Stimulated activated CD8-positive, alpha-beta memory T cell treated with anti-CD3 and anti-CD28 coated beads, Interleukin-15, amount 100 ng/mL, for 48 hours (primary cell): Measurements from ENCODE around the gene CD83.

Experiments used
- DNase-seq, 2 donors: peaks; one replicate each; pipeline ENCODE4 v3.0.0-alpha.2; 2020; ENCODE audit warnings: low read depth in 2 of 2

The CD83 gene

DNA sequence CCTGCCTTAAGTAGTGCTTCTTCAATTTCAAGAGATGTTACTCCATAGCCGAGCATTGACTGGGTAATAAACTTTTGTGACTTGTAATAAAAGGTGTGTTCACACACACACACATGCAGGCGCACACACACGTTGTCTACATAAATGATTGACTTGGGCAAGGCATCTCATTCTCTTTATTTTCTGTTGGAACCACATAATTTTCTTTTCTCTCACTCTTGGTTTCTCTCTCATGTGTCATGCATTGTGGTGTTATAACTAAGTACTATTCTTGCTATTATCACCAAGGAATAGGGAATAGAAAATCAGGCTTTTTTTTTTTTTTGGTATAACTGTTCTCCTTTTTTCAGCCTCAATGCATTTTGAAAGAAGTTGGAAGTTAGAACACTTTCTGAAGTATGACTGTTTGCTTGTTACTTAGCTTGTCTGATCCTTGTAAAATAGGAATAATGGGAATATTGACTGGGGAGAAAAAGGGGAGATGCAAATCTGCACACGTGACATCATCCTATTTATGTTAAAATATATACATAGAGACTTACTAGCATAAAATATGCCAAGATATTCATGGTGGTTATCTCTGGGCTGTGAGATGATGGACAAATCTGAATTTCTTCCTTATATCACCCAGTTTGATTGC, 26.1 kb upstream of the CD83 start:
- DNase-seq, result no peak

DNA sequence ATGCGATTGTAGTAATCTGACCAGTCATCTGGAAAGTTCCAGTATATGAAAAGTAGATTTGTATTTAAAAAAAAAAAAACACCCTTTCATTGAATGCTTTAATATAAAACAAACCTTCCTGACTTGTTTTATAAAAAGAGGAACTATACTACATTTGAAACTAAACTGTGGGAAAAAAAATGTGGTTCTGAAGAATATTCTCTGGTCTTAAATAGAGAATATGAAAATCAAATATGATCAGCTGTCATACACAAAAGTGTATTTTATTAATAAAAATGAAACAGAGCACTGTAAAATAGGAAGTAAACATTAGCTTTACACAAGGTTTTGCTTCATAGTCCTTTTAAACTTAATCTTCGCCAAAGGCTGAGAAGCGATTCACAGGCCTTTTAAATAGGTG, 25.3 kb upstream of the CD83 start:
- no peak for DNase-seq

DNA sequence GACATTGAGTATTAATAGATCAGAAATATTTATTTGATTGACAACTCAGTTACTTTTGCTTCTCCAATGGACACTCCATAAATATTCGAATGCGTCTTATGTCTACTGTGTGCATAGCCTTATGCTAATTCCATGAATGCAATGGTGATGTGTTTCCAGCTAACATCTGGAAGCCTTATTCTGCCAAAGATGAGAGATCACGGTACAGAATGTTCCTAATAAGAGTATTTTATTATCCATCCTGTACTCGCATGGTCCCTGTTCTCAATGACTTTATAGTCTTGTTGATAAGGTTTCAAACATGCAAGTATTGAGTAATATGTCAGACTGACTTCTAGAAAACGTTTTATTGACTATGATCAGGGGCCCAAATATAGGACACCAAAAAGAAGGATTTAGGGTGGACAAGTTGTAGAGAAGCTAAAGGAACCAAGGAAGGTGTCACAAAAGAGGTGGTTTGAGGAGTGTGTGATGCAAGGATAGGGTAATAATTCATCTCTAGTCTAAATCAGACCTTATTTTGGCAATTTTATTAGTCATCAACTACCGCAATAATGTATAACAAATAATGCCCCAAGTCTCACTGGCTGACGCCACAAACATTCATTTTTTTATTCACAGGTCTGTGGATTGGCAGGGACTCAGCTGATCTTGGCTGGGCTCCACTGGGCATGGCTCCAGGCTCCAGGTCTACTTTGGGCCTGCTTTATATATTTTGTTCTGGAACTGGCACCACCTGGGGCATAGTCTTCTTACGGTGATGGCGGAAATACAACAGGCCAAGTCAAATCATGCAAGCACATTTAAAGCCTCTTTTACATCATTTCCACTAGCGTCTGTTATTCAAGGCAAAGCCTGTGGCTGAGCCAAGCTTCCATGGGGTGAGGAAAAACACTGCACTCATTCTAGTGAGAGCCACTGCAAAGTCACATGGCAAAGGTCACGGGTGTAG, 24.5 kb upstream of the CD83 start:
- DNase-seq, result no peak

DNA sequence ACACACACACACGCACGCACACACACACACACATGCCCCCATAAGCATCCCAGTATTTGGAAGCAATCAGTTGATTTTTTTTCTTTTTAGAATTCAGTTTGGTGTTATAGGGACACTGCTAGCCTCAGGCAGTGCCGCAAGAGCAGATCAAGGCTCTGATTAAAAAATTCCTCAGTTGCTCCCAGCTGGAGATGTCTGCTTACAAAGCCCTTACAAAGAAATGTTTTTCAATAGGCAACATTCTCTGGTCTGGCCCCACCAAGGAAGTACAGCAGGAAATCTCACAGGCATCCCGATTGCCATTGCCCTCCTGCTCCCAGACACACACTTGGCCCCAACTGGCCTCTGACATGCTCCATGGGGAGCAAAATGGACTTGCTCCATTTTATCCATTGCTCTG, 22.9 kb upstream of the CD83 start:
- DNase-seq, result no peak

DNA sequence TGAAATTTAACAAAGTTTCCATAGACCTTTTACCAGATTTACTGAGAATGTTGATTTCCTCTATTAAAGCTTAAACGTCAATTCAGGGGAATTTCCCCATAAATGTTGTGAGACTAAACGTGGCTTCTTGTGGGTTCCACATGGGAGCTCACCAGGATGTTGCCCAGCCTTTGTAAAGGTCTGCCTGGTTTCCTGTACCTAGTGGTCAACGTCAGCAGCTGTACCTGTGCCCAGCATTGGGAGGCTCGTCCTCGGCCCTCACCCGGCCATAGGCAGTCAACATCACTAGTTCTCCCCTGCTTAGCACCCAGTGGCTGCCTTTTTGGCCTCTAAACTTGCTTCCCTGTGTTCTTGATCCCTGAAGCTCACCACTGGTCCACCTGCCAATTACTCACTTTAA, 22.1 kb upstream of the CD83 start:
- DNase-seq, result no peak

DNA sequence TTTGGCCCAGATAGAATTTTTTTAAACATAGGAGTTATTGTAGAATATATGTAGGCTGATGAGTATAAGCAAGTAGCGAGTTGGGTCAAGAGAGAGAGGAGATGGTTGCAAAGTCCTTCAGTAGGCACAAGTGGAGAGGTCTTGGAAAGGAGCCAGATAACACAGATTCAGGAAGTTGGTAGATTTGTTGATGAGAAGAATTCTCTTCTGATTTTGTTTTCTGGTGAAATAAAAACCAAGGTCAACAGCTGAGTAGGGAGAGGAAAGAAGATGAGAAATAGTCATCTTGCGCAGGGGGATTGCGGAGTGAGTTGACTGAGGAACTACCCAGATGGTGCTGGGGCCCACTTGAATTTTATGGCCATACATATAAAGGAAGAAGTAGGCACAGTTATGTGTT, 17.4 kb upstream of the CD83 start:
- DNase-seq, result no peak

DNA sequence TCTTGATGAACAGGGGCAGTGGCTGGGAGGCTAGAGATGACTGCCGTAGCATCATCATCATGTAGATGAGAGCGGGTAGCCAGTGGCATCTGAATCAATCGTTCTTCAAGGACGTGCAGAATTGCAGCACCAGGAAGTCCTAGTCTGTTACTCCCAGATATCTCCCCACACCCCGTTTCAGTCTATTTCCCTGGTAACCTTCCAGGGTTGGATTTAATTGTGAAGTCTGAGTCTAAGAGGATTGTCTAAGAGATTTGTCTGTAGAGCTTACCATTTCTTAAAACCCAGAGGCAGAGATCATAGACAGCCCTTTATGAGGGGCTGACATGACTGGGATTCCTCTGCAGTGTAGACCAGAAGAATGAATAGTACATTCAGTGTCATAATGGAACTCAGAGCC, 16.6 kb upstream of the CD83 start:
- no peak for DNase-seq

DNA sequence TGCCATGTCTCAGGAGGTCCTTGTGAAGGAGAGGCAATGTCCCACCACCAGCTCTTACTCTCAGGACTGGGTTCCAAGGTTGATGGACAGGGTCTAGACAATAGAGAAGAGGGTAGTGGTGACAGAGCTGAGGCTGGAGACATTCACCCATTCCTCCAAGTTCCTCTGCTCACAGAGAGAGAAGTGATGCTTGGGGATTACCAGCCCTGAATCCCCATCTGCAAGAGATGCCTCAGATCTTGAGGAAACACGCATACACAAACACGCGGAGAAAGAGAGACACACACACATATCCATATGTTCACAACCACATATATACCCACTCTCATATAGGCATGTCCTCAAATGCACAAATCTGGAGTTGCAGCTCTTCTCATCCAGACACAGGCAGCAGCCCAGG, 15.2 kb upstream of the CD83 start:
- DNase-seq, result no peak

DNA sequence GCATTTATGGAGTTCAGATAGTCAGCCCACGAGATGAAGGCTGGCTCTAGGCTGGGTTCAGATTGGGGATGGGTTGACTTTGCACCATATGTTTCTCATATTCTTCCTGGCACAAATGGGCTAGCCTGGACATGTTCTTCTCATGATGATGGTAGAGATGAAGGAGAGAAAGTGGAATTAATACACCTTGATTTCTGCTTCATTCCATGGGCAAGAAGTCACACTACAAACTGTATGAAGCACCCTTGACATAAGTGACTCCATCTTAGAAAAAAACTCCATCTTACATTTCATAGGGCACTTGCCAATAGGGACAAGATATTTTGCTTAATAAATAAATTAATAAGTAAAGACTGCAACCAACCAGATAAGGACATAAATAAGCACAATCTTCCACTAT, 12.0 kb upstream of the CD83 start:
- no peak for DNase-seq

DNA sequence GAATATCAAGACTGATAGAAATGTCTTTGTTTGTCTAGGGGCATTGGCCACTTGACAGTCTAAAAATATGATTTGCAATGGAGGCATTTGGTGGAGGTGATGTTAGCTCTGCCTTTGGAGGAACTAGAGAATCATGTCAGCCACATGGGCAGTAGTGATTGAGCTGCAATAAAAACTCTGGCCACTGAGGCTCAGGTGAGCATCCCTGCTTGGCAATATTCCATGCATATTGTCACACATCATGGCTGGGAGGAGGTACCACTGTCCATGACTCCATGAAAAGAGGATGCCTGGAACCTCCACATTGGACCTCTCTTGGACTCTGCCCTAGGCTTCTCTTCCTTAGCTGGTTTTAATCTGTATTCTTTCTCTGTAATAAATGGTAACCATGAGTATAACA, 10.6 kb upstream of the CD83 start:
- DNase-seq, result no peak

DNA sequence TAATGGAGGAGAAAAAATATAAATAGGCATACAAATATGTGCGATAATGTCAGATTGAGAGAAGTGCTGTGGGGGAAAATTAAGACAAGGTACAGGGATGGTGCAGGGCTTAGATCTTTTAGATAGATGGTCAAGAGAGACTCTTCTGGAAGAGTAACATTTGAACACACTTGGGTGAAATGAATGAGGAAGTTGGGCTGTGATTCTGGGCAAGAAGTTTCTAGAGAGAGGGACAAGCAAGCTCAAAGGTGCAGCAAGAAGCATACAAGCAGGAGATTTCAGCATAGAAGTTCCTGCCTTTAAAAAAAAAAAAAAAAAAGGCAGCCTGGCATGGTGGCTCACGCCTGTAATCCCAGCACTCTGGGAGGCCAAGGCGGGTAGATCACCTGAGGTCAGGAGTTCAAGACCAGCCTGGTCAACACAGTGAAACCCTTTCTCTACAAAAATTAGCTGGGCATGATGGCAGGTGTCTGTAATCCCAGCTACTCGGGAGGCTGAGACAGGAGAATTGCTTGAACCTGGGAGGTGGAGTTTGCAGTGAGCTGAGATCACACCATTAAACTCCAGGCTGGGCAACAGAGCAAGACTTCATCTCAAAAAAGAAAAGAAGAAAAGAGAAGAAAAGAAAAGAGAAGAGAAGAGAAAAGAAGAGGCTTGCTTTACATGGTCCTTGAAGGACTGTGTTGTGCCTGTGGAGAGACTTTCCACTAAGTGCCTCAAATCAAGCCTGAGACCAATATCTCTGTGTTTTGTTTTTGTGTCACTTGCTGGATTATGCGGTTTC, 9.7 kb upstream of the CD83 start:
- no peak for DNase-seq

DNA sequence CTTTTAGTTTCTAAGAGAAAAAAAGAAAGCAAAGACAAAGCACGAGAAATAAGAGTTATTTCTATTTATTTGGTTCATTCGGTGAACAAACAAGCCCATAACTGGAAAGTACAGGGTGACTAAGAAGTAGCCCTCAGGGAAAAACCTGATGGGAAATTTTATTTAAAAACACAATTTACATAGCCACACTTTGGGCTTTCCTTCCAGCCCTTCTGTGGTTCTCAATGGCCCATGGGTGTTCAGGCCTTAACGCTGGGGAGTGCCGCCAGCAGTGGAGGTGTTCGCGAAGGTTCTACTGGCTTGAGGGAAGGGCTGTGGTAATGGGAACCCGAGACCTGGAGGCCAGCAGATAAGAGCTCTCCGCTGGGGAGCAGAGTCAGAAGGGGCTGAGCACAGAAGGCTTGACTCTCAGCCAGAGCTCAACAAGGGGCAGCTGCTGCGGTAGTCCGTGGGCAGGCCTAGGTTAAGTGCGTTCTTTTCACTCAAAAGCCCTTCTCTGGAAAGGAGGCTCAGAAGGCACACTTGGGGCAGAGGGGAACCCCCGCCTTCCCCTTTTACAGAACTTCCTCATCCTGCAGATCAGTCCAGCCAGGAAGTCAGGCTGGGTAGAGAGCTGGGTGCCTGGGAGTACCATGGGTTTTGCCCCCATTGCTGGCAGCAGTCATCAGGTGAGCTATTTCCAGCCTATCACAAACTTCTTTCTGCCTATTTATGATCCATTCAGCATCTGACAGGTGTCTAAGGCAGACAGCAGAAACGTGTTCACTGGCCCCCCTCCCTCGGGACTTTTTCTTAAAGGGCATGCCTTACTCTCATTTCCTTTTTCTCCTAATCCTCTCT, 8.8 kb upstream of the CD83 start:
- peak in 1 of 2 donors; percentile 21 for DNase-seq

DNA sequence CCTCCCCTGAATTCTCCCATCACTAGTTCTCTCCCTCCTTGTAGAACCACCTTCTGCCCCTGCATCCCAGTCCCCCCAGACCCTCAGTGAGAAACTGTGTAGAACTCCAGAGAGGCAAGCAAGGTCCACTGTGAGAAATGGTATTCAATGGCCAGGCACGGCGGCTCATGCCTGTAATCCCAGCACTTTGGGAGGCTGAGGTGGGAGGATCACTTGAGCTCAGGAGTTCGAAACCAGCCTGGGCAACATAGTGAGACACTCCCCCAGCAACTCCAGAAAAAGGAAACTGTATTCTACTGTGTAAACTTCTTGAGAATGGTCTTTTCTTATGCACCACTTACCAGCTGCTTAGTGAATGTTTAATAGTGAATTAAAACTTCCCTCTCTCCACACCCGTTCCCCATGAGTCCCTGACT, 8.2 kb upstream of the CD83 start:
- DNase-seq, result no peak

DNA sequence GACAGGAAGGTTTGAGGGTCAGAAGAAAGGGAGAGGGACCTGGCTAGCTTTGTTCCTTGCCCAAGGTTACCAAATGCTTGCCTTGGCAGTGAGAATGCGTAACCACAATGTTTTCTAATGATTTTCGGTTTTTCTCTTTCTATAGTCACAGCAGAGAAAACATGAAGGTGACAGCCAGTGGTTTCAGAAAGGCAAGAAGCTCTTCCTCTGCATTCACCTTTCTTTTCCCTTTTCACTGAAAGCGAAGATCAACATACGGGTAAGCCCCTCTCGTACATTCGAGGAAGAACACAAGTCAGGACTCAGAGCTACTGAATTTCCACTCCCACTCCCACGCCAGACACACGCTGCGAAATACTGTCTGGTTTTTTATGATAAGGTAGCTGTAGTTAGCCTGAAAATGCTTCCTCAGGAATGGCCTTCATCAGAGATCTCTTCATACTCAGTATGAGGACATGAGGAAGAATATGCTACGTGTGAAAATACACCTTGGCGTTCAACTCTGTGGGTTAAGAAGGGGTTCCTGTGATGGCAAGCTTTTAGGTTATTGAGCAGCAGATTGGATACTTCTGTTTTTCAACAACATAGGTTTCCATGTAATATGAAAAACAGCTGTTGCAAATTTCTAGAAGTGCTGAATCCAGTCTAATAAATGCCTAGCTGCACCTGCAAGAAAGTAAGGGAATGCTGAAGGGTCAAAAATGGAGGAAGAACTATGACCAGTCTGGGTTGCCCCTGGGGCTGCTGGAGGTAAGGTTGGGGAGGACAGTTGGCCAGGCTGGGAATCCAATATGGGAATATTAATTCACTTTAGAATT, 7.4 kb upstream of the CD83 start:
- DNase-seq, result no peak

DNA sequence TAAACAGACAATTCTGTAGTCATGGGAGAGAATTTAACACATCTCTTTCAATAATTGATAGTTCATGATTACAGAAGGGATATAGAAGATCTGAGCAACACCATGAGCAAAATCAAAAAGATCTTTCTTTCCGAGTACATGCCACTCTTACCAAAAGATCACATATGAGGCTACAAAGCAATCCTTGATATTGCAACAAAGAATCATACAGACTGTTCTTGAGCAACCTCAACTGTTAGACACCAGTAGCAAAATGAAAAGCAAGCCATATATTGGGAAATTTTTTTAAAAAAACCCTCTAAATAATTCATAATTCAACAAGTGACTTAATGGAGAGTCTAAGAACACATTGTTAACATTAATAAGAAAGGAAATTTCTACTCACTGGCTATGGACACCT, 3.6 kb upstream of the CD83 start:
- no peak for DNase-seq

DNA sequence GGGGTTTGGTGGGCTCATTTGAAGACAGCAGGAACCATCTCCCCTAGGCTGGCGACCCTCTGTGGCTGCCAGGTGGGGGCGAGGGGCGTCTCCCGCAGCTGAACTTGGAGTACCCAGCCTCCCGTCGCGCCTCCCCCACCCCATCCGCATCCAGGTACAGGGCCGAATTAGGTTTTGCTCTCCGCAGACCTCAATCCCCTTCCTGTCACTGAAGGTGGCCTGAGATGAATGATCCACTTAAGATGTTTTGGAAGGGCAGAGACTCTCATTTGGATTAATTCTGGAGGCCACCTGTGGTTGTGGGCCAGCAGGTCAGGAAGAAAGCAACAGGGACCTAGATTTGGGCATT, 493 bp downstream of the CD83 start:
- no peak for DNase-seq

DNA sequence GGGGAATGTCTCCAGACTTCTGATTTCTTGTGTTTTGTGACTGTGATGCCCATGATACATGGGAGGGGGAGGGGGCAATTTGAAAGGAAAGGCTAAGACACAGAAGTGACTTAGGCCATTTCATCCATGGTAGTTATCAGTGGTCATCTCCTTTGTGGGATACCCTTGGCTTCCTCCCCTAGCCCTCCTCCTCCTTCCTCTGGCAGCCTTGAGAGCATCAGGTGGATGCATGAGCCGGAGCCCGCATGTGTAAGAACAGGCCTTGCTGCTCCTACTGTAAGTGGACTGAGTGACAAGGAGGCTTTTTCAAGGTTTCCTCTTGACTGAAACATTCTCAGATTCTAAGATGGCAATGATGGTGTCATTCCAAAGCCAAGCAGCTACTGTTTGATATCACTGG, 874 bp downstream of the CD83 start:
- no peak for DNase-seq

DNA sequence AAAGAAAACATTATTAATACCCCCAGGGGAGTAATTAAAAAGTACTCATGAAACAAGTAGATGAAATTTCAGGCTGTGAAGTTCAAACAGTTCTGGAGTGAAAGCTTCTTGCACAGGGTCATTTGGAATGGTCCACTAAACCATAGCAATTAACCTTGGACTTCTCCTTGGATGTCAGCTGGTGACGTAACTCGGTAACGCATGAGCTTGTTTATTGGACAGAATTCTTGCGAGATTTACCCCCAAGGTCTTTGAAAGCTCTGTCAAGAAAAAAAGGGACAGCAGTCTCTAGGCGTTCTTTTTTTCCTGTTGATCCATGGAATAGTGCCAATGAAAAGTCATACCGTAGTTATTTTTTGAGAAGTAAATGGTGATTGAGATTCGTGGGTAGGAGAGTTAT, 2.2 kb downstream of the CD83 start:
- DNase-seq, result no peak

DNA sequence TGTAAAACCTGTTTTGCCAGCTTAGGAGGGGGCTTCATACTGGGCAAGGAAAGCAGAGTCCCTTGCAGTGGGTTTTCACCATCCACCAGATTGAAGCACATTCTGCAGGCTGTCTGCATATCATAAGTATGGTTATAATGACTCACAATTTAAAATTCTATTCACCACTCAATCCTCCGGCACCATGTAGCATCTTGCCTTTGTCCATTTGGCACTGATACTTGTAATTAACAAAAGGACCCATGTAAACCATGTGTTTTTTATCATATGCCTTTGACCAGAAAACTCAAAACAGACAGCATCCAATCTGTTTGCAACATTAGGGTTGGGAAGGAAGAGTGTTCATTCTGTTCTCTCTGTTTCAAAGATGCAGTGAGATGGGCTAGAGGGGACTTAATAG, 3.0 kb downstream of the CD83 start:
- no peak for DNase-seq

DNA sequence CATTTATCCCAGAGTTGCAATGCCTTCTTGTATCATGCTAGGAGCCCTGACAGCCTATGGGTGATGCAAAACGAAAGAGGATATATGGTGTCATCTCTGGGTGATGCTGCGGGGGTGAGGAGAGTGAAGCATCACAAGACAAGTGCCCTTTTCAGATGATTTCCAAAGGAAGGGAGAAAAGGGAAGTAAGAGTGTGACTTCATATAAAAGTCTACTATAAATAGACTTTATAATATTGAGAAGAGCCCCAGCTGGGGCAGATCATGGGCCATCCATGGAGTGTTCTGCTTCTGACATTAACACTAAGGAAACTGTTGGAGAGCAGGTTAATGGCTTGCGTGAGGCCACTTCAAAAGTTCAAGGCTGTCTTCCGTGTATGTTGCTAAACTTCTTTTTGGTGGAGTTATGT, 4.4 kb downstream of the CD83 start:
- peak in 1 of 2 donors; percentile 29 for DNase-seq
